Calu3 (cell line): ENCODE measurements around the gene DHX34. TPM values are rescaled to one million over a fixed set of nuclear protein-coding genes. Genes with fewer than 3 reads are reported as not detected.
"Not testable (repeated sequence)": the region's sequence is repeated elsewhere in the genome, so short reads cannot be mapped to it uniquely, and the experiment has no call there.

Experiments
- BruUV-seq: library from RNA; stranded (reverse); fragments of 400-500 nt; replicated peaks from 2 replicates; lab custom pipeline; 2021; lab: Mats Ljungman, UMichigan
- CTCF ChIA-PET: fragments of 300-600 bp; sonication (Branson Sonifier 250); formaldehyde crosslinking; loops from one replicate; lab custom pipeline; 2022; ENCODE audit warnings: antibody characterized with exemption; lab: Charles Lee
- DNase-seq: peaks from one replicate; pipeline ENCODE4 v3.0.0; 2022
- H3K27ac Mint-ChIP-seq: one replicate; pipeline ENCODE4 v1.8.0; 2022; ENCODE audit warnings: mixed read lengths; ENCODE audit not compliant: unreplicated experiment
- H3K27me3 Mint-ChIP-seq: one replicate; pipeline ENCODE4 v1.8.0; 2022; ENCODE audit warnings: mixed read lengths; ENCODE audit not compliant: unreplicated experiment
- H3K36me3 Mint-ChIP-seq: one replicate; pipeline ENCODE4 v1.8.0; 2022; ENCODE audit warnings: mild to moderate bottlenecking, moderate library complexity, mixed read lengths; ENCODE audit not compliant: insufficient read depth, unreplicated experiment
- H3K4me1 Mint-ChIP-seq: one replicate; pipeline ENCODE4 v1.8.0; 2022; ENCODE audit warnings: mild to moderate bottlenecking, low read depth, mixed read lengths; ENCODE audit not compliant: unreplicated experiment
- H3K4me3 Mint-ChIP-seq: one replicate; pipeline ENCODE4 v1.8.0; 2022; ENCODE audit warnings: mild to moderate bottlenecking, low read depth, moderate library complexity, mixed read lengths; ENCODE audit not compliant: unreplicated experiment
- H3K9me3 Mint-ChIP-seq: one replicate; pipeline ENCODE4 v1.8.0; 2022; ENCODE audit warnings: low read depth, mixed read lengths; ENCODE audit not compliant: unreplicated experiment
- CTCF ChIP-seq: fragments of 200-600 bp; IDR thresholded peaks from one replicate; pipeline ENCODE4 v1.8.0; 2022; ENCODE audit warnings: antibody characterized with exemption; ENCODE audit not compliant: unreplicated experiment
- intact Hi-C: fragments of 100-400 bp; cut with micrococcal nuclease; formaldehyde crosslinking; loops from one replicate; pipeline ENCODE4 v1.10.0; 2022; ENCODE audit not compliant: unreplicated experiment
- total RNA-seq: library from RNA; stranded (reverse); gene quantifications from 2 replicates; pipeline ENCODE4 v1.2.3, GENCODE V29; 2022

DHX34 gene
- total RNA-seq, 1 experiment from 2014 or later, result 51.6 TPM

- no peaks in the 10 kb centered on the region for H3K27me3 Mint-ChIP-seq
- BruUV-seq, result no TSS peak
- TF ChIP-seq CTCF, result no peak
- no peak for DNase-seq
- intact Hi-C loops, result no loop called here
- H3K4me3 Mint-ChIP-seq, result no peak overlapping the region
- CTCF ChIA-PET, result no interaction called here
- H3K9me3 Mint-ChIP-seq, result no peaks in the 10 kb centered on the region
- H3K4me1 Mint-ChIP-seq, result no peaks in the 10 kb centered on the region
- peaks cover 77% of the 10 kb centered on the region for H3K36me3 Mint-ChIP-seq
- no peak overlapping the region for H3K27ac Mint-ChIP-seq
Measured at GRCh38 chr19:47379381-47379938, 30.3 kb downstream of the DHX34 start.

GRCh38 chr19:47380559-47380958, 31.4 kb downstream of the DHX34 start:
- no TSS peak for BruUV-seq
- intact Hi-C loops, result no loop called here
- Mint-ChIP-seq H3K36me3 (peaks cover 71% of the 10 kb centered on the region), H3K4me1 (no peaks in the 10 kb centered on the region), H3K4me3 (no peak overlapping the region), H3K9me3 (no peaks in the 10 kb centered on the region), H3K27me3 (peaks cover 8% of the 10 kb centered on the region), H3K27ac (no peak overlapping the region)
- DNase-seq, result no peak
- CTCF ChIA-PET, result interaction anchor here (0.5 kb wide), 1 partner anchor 87 kb away, joined by 3 read pairs; no protein-coding TSS in a partner anchor
- no peak for TF ChIP-seq CTCF

- Mint-ChIP-seq H3K4me1 (no peaks in the 10 kb centered on the region), H3K4me3 (no peak overlapping the region), H3K9me3 (no peaks in the 10 kb centered on the region), H3K36me3 (peaks cover 71% of the 10 kb centered on the region), H3K27me3 (peaks cover 13% of the 10 kb centered on the region), H3K27ac (no peak overlapping the region)
- DNase-seq, result no peak
- CTCF ChIA-PET, result interaction anchor here (0.5 kb wide), 1 partner anchor 87 kb away, joined by 3 read pairs; no protein-coding TSS in a partner anchor
- no TSS peak for BruUV-seq
- TF ChIP-seq CTCF, result no peak
- intact Hi-C loops, result no loop called here
Measured at GRCh38 chr19:47381121-47381520, 32.0 kb downstream of the DHX34 start.

- intact Hi-C loops, result no loop called here
- Mint-ChIP-seq H3K27ac (no peak overlapping the region), H3K4me3 (no peak overlapping the region), H3K27me3 (peaks cover 15% of the 10 kb centered on the region), H3K4me1 (no peaks in the 10 kb centered on the region), H3K9me3 (no peaks in the 10 kb centered on the region), H3K36me3 (peaks cover 67% of the 10 kb centered on the region)
- TF ChIP-seq CTCF, result no peak
- BruUV-seq, result no TSS peak
- DNase-seq, result no peak
- CTCF ChIA-PET, result no interaction called here
Measured at GRCh38 chr19:47381653-47382279, 32.7 kb downstream of the DHX34 start.

GRCh38 chr19:47383890-47384289, 34.8 kb downstream of the DHX34 start:
- CTCF ChIA-PET, result interaction anchor here (0.7 kb wide), 1 partner anchor 90 kb away, joined by 5 read pairs; no protein-coding TSS in a partner anchor
- H3K9me3 Mint-ChIP-seq, DNase-seq, intact Hi-C loops, BruUV-seq, H3K4me1 Mint-ChIP-seq, H3K4me3 Mint-ChIP-seq: not testable (repeated sequence)
- H3K27me3 Mint-ChIP-seq, result peaks cover 15% of the 10 kb centered on the region
- peaks cover 56% of the 10 kb centered on the region for H3K36me3 Mint-ChIP-seq
- peak overlapping the region; percentile 15 for H3K27ac Mint-ChIP-seq

- intact Hi-C loops, H3K27ac Mint-ChIP-seq, H3K9me3 Mint-ChIP-seq, H3K4me1 Mint-ChIP-seq, CTCF ChIA-PET, DNase-seq, BruUV-seq, H3K4me3 Mint-ChIP-seq: not testable (repeated sequence)
- peaks cover 19% of the 10 kb centered on the region for H3K27me3 Mint-ChIP-seq
- peaks cover 51% of the 10 kb centered on the region for H3K36me3 Mint-ChIP-seq
Measured at GRCh38 chr19:47384533-47384932, 35.4 kb downstream of the DHX34 start.

- peaks cover 35% of the 10 kb centered on the region for H3K27me3 Mint-ChIP-seq
- BruUV-seq, H3K4me3 Mint-ChIP-seq, DNase-seq, H3K27ac Mint-ChIP-seq, H3K4me1 Mint-ChIP-seq, H3K9me3 Mint-ChIP-seq, intact Hi-C loops: not testable (repeated sequence)
- peaks cover 35% of the 10 kb centered on the region for H3K36me3 Mint-ChIP-seq
- CTCF ChIA-PET, result interaction anchor here (0.7 kb wide), 1 partner anchor 290 kb away, joined by 8 read pairs; no protein-coding TSS in a partner anchor
Measured at GRCh38 chr19:47386582-47386981, 37.5 kb downstream of the DHX34 start.
